AG08395 (cell line): ENCODE measurements around the gene TRIM7.
"Not testable (repeated sequence)": the region's sequence is repeated elsewhere in the genome, so short reads cannot be mapped to it uniquely, and the experiment has no call there.

Source experiments
- DNase-seq: peaks from one replicate; pipeline ENCODE4 v3.0.0; 2012; ENCODE audit warnings: mixed read lengths, low spot score

Gene TRIM7

DNA sequence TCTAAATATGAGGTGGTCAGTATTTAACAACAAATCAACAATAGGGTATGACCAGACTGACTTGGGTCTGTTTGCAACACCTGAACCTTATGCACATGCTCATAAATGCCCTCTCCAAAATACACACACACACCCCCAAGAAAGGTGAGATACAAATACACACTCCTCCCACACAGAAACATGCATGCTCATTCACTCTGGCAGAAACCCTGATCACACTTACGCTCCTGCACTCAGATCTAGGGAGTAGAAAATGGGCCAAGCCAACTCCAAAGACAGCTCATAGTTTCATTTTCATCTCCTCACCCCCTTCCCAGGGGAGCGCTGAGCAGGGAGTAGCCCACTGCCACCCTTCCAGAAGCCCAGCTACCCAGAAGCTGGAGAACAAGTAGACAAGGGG lies 11.3 kb downstream of the TRIM7 start:
- DNase-seq = no peak

DNA sequence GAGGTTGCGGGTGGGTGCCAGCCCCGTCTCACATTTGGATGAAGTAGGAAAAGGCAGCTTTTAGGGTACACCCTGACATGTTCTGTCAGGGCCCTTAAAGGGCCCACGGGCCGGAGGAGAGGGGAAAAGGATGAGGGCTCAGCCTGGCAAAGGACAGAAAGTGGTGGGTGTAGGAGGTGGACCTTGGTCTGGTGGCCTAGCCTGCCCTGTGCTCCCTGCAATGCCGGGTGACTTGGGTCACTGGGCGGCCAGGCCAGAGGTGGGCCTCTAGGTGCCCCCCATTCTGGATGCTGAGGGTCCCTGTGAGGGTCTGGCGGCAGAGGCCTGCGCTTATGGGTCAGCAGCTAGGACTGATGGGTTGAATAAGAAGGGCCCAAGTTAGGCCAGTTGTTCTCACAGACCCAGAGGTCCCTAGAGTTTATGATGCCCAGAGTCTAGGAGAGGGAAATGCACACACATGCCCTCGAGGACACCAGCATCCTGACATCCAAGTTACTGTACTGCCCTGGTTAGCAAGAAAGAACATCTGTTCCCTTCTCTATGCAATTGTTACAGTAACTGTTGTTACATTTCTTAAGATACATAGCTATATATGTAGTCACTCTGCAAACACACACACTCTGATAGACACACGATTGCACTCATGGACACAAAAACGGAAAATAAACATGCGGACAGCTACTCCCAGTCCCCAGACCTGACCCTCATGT lies 12.5 kb downstream of the TRIM7 start:
- DNase-seq = no peak

DNA sequence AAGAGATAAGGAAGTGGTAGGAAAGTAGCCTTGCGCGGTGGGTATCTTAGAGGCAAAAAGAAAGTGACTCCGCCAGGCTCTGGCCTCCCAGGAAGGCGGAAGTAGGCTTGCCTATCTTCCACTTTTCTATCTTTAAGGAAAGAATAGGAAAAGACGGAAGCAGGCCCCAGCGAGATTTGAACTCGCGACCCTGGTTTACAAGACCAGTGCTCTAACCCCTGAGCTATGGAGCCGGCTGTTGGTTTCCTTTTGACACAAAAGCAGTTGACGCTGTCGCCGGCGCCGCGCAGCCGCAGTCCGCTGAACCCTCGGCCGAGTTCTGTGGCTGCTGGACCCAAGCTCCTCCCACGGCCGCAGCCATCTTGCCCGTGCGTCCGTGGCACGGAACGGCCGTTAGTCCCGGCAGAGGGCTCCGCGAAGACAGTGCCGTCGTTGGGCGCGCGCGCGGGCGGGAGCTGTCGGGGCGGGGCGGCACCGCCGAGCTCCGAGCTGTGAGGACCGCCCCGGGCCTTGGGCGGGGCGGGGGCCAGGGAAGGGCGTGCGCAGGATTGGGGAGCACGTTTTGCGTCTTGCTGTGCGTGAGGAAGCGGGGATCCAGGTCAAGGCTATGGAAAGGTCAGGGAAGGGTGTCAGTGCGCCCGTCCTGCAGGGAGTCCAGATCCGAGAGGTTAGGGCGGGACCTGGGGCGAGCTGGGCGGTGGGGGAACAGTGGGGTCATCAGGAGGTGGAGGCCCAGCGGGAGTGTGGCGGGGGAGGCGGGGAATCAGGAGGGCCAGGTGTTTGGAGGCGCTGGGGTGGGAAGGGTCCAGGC lies 13.3 kb downstream of the TRIM7 start:
- peak; percentile 95 for DNase-seq

DNA sequence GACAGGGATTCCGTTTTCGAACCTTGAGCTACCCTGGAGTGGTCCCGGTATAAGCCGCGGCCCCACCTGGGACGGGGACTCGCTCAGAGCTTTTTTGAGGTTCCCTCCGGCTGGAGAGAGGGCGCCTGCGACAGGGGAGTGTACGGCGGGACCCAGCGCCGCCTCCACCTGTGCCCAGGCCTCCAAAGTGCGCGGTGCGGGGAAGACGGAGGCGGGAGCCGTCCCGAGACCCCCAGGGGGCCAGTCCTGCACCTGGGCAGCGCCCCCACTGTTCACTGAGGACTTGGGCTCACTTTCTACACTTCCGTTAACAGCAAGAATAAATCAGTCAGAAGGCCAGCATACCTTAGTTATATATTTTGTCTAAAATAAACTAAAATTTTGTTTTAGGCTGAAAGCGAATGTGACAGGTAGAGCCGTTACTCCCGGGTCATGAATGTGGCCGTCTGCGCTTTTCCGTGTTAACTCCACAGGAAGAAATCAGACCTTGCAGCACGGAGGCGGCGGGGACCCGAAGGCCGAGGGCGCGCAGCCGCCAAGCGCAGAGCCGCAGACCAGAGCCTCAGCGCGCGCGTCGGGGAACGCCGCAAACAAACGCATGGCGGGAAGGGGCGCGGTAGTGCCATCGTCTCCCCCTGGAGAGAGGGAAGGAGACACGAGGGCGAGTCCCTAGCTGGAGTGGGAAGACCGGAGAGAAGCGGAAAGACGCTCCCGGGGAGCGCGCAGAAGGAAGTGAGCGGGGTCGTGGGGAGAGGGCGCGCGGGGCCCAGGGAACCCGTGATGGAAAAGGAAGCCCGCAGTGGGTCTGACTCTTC lies 14.1 kb downstream of the TRIM7 start:
- DNase-seq = no peak

DNA sequence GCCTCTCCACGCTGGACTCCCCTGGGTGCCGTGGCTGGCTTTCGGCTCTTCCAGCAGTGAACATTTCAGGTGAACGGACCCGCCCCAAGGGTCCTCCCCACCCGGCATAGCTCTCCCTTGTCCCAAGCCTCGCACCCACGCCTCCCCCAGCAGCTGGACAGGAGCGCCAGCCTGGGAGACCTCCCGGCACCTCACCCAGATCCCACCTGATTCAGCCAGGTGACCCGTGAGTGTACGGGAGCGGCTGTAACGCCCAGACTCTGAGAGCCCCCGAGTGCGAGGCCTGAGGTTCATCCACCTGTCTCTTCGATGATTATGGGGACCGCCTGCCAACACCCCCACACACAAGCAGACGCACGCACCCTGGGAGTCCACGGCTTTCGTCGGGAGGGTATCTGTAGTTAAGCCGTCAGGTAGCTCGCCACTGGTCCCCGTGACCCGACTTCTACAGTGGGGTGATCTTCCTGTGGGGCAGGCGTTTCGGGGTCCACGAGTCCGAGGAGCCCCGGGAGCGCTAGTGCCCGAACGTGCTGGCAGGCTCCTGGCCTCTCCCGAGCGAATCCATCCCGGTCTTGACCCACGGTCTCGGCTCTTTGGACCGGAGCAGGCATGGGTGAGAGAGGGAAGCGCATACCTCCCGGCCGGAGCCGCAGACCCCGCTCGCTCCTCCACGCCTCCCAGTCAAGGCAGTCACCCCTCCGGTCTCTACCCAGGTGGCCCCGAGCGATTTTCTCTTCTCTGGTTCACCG lies 14.9 kb downstream of the TRIM7 start:
- no peak for DNase-seq

DNA sequence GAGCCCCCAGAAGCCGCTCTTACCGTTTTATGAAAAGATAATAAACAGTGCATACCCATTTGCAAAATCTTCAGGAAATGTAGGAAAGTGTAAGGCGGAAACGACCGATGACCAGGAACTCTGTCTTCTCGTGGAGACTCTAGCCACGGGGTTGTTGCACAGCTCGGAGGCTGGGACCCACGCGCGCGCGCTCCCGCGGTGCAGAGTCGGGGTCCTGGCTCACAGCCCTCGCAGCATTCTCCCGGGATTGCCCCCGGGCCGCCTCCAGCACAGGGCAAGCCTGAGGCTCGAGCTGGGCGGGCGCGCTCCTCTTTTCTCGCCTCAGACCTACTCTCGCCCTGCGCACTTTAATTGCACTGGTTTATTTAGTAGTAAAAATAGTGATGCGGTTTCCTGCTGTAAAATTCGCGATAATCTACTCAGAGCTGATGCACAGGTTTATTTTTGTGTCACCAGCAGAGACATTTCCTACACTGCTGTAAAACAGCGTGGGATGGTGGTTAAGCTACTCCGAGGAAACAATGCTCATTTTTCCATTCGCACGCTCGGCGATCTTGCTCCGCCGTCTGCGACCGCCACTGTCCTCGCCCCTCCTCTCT lies 15.5 kb downstream of the TRIM7 start:
- DNase-seq = no peak

DNA sequence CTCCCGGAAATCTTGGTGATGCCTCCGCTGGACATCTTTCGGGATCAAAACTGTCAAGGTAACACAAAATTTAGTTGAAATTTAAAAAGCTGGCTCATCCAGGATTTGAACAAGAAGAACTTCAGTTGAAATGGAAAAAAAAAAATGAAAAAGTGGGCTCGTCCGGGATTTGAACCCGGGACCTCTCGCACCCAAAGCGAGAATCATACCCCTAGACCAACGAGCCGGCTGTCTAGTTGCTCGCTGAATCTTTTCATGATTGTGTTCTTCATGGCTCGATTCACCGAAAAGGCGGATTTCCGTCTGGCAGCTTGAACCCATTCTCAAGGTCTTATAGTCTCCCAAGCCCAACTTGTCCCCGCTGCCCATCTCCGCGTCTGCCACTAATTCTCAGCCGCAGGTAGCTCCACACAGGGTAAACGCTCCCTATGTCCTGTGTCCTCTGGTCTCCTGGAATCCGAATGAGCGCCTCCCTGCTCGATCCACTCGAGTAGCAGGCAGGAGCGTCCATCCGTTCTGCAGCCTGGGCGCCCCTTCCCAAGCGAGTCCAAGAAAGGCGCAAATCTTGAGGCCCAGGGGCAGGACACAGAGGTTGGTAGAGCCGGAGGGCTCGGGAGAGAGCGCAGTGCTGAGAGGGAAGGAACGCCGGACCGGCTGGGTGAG lies 16.2 kb downstream of the TRIM7 start:
- no peak for DNase-seq

DNA sequence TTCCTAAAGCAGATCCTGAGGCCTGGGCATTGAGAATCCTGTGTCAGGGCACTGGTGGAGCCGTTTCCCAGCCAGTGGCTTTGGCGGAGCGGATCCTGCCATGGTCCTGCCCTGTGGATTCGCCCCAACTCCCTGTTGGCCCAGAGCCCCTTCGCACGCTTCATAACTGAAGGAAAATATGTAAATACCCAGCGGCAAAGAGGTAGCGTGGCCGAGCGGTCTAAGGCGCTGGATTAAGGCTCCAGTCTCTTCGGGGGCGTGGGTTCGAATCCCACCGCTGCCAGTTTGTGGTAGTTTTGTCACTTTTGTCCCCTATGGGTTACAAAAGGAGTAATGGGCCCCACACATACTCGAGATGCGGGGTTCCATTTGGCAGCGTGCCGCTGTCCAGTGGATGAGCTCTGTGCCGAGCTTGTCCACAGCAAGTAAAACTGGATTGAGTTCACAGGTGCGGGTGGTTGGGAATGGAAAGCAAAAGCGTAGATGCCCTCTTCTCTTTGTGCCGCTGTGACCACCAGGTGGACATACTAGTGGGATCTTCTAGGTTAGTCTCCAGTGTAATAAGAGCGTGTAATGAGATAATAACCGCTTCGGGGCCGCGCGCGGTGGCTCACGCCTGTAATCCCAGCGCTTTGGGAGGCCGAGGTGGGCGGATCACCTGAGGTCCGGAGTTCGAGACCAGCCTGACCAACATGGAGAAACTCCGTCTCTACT lies 17.3 kb downstream of the TRIM7 start:
- DNase-seq = peak; percentile 63

DNA sequence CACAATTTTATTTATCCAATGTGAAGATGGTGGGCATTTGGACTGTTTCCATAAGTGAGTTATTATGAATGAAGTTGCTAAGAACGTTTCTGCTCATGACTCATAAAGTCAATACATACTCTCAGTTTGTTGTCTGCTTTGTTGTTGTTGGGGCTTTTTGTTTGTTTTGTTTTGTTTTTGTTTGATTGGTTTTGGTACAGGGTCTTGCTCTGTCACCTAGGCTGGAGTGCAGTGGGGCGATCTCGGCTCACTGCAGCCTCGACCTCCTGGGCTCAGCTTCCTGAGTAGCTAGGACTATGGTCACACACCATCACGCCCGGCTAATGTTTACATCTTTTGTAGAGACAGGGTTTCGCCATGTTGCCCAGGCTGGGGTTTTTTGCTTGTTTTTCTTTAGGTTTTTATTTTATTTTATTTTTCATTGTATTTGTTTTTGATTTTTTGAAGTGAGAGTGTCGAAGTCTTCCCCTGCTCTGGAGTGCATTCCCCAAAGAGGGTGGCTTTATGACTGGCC lies 18.0 kb downstream of the TRIM7 start:
- DNase-seq = no peak

DNA sequence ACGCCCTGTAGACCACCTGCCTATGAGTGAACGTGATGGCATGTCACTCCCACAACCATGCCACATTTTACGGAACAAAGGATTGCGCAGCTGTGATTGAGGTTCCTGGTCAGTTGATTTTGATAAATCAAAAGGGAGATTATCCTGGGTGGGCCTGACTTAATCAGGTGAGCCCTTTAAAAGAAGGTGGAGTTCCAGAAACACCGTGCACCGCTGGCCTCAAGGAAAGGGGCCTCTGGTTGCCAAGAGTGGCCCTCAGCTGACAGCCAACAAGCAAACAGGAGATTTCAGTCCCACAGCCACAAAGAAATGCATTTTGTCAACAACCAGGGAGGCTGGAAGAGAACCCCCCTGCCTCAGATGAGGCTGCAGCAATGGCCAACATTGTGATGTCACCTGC lies 19.0 kb downstream of the TRIM7 start:
- DNase-seq = no peak

DNA sequence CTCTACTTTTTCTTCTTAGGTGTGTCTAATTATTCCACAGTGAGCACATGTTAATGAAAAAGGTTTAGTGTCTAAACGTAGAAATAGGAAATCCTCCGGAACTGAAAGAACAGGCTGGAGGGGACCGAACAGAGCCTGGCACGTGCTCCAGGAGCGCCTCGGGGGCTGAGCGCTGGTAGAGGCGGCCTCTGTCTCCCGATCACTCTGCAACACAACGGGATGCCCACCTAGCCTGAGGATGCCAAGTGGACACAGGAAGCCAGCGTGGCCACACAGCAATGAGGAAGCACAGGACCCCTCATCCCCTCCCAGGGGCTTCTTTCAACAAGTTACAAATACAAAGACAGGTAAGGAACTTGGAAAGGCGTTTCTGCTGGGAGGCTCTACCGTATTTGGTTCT lies 19.4 kb downstream of the TRIM7 start:
- DNase-seq = no peak

DNA sequence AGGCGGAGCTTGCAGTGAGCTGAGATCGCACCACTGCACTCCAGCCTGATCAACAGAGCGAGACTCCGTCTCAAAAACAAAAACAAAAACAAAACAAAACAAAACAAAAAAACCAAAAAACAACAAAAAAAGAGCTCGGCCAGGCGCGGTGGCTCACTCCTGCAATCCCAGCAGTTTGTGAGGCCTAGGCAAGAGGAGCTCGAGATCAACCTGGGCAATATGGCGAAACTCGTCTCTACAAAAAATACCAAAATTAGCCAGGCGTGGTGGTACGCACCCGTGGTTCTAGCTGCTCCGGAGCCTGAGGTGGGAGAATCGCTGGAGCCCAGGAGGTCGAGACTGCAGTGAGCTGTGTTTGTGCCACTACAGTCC lies 20.2 kb downstream of the TRIM7 start:
- no peak for DNase-seq

DNA sequence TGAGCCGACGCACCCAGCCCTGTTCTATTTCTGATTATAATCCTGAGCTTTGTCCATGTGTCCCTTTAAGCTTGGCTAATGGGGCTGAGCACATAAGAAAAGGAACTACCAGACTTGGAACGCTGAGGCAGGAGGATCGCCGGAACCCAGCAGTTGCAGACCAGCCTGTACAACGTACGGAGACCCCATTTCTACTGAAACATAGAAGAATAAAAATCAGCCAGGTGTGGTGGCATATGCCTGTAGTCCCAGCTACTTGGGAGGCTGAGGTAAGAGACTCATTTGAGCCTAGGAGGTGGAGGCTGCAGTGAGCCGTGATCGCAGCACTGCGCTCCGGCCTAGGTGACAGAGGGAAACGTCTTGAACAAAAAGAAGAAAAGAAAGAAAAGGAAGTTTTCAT lies 22.3 kb downstream of the TRIM7 start:
- DNase-seq = no peak

DNA sequence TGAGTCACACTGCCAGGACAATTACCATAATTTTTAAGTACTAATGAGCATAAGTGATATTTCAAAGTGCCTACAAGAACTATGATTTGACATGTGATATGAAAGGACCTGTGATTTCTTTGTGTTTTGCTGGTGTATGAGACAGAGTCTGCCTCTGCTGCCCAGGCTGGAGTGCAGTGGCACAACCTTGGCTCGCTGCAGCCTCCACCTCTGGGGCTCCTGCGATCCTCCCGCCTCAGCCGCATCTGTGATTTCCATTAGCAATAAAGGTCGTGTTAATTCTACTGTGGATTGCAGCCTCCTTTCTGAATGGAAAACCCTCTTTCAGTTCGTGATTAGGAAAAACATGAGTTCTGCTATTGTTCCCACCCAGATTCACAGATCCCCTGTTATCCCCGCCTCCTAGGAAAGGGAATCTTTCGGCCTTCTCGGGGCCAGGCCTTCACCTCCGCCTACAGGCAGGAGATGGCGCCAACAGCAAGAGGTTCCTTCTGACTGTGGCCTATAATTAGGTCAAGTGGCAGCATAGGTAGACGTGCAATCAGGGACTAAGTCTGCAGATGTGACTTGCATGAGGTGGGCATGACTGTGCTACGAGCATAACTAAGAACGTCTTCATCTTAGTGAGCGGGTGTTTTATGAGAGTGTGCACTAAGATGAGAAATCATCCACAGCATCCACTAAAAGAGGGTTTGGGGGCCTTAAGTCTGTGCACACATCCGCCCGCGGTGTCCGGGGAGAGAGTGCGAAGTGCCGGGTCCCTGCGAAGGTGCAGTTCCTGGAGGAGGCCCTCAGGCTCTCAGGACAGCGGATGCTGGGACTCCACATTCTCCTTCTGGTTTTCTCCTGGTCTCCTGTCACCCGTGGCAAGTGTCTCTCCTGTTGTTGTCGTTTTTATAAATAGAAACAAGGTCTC lies 23.1 kb downstream of the TRIM7 start:
- peak; percentile 70 for DNase-seq

DNA sequence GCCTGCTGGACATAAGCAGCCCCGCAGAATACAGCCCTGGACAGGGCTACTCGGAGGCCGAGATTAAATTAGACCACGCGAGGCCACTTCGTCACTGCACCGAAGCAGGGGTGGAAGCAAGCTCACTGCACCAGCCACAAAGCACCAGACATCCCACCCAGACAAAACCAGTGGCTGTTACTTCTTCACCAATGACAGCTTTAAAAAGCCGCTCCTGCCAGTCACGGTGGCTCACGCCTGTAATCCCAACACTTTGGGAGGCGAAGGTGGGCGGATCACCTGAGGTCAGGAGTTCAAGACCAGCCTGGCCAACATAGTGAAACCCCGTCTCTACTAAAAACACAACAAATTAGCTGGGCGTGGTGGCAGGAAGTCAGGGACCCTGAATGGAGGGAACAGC lies 27.4 kb downstream of the TRIM7 start:
- not testable (repeated sequence) for DNase-seq

DNA sequence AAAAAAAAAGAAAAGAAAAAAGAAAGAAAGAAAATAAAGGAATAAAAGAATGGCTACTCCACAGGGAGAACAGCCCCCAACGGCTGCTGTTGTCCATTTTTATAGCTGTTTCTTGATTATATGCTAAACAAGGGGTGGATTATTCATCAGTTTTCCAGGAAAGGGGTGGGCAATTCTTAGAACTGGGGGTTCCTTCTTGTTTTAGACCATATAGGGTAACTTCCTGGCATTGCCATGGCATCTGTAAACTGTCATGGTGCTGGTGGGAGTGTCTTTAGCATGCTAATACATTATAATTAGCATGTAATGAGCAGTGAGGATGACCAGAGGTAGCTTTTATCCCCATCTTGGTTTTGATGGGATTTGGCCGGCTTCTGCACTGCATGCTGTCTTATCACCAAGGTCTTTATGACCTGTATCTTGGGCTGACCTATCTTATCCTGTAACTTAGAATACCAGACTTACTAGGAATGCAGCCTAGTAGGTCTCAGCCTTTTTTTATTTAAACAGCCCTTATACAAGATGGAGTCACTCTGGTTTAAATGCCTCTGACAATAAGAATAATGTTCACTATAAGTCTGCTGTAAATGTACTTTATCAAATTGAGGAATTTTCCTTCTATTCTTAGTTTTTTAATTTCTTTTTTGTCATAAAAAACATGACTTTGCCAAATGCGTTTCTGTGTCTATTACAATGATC lies 28.6 kb downstream of the TRIM7 start:
- no peak for DNase-seq

DNA sequence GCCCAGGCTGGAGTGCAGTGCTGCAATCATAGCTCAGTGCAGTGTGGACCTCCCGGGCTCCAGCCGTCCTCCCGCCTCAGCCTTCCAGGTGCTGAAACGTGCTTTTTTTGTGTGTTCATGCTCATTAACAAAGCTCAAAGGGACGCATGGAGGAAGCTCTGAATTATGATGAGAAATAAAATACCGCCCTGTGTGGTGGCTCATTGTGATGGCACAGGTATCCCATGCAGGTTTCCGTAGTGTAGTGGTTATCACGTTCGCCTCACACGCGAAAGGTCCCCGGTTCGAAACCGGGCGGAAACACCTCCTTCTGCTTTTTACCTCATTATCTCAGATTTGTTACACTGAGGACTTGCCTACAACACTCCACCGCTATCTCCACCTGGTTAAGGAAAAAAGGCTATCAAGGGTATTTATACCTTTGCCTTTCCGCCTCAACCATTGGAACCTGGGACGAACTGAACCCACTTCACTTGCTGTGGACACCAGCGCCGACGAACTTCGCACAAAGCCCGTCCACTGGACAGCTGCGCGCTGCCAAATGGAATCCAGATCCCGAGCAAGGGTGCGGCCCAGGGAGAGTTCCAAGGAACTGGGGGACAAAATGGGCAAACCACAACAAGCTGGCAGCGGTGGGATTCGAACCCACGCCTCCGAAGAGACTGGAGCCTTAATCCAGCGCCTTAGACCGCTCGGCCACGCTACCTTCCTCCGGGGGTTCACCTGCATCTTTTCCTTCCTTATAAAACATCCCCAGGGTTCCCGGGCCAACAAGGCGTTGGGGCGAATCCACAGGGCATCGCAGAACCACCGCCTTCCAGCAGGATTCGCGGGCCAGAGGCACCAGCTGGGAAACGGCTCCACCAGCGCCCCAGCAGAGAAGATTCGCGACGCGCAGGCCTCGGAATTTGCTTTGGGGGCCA lies 31.3 kb downstream of the TRIM7 start:
- no peak for DNase-seq
